Karpas-422 (cell line): ENCODE results near the gene COLEC12. TPM values are rescaled to one million over a fixed set of nuclear protein-coding genes. Genes with fewer than 3 reads are reported as not detected.

Experiments
- DNase-seq: peaks from one replicate; pipeline ENCODE4 v3.0.0-alpha.2; 2015
- H2AFZ ChIP-seq: fragments of 200-600 bp; sonication (generic); 2 replicates; pipeline ENCODE4 v1.6.1; 2014; ENCODE audit warnings: antibody characterized with exemption, low read length, mixed read lengths
- H3K27ac ChIP-seq: fragments of 200-600 bp; sonication (generic); 2 replicates; pipeline ENCODE4 v1.5.1; 2014; ENCODE audit warnings: mild to moderate bottlenecking, low read length, moderate library complexity
- H3K27me3 ChIP-seq: fragments of 200-600 bp; sonication (generic); 2 replicates; pipeline ENCODE4 v1.6.1; 2014; ENCODE audit warnings: low read length, mixed read lengths
- H3K36me3 ChIP-seq: fragments of 200-600 bp; sonication (generic); 2 replicates; pipeline ENCODE4 v1.6.1; 2014; ENCODE audit warnings: low read length, mixed read lengths; ENCODE audit not compliant: insufficient read depth
- H3K4me1 ChIP-seq: fragments of 200-600 bp; sonication (generic); 2 replicates; pipeline ENCODE4 v1.6.1; 2014; ENCODE audit warnings: mild to moderate bottlenecking, low read length, mixed read lengths
- H3K4me2 ChIP-seq: fragments of 200-600 bp; sonication (generic); 2 replicates; pipeline ENCODE4 v1.6.1; 2014; ENCODE audit warnings: low read length, low read depth, mild to moderate bottlenecking; ENCODE audit not compliant: poor library complexity, severe bottlenecking
- H3K4me3 ChIP-seq: fragments of 200-600 bp; sonication (generic); 2 replicates; pipeline ENCODE4 v1.5.1; 2014; ENCODE audit warnings: mild to moderate bottlenecking, antibody characterized with exemption, low read length, mixed read lengths
- H3K79me2 ChIP-seq: fragments of 200-600 bp; sonication (generic); 2 replicates; pipeline ENCODE4 v1.6.1; 2014; ENCODE audit warnings: mild to moderate bottlenecking, low read length, mixed read lengths
- H3K9ac ChIP-seq: fragments of 200-600 bp; sonication (generic); 2 replicates; pipeline ENCODE4 v1.6.0; 2014; ENCODE audit warnings: low read length
- H3K9me2 ChIP-seq: fragments of 200-600 bp; sonication (generic), shearing (Covaris generic); replicated peaks from 2 replicates; pipeline ENCODE4 v1.6.0; 2014; ENCODE audit warnings: mild to moderate bottlenecking, low read length, moderate library complexity; ENCODE audit not compliant: insufficient read depth
- H3K9me3 ChIP-seq: fragments of 300-700, 200-600 bp; sonication (generic); 2 replicates; pipeline ENCODE4 v1.6.1; 2014; ENCODE audit warnings: low read length, mixed read lengths
- H4K20me1 ChIP-seq: fragments of 200-600 bp; sonication (generic); 2 replicates; pipeline ENCODE4 v1.6.1; 2014; ENCODE audit warnings: mild to moderate bottlenecking, antibody characterized with exemption, low read length, low read depth; ENCODE audit not compliant: insufficient read depth
- total RNA-seq: library from RNA; depleted of rRNA; stranded (reverse); fragments of >200 nt; shearing (Covaris generic); gene quantifications from 2 replicates; pipeline ENCODE4 v1.2.3, GENCODE V29; 2014; ENCODE audit warnings: low replicate concordance

COLEC12 gene
- total RNA-seq, 1 experiment from 2014 or later: not detected

- Histone ChIP-seq H3K79me2 (no peaks in the 10 kb centered on the region), H3K9me3 (no peaks in the 10 kb centered on the region), H3K4me1 (no peaks in the 10 kb centered on the region), H4K20me1 (no peaks in the 10 kb centered on the region), H3K4me2 (no peak overlapping the region), H3K36me3 (no peaks in the 10 kb centered on the region), H3K27me3 (no peaks in the 10 kb centered on the region), H3K4me3 (no peak overlapping the region), H3K9me2 (no peaks in the 10 kb centered on the region), H3K27ac (no peak overlapping the region), H3K9ac (no peak overlapping the region), H2AFZ (no peak overlapping the region)
- DNase-seq: no peak
These were observed 67.7 kb downstream of the COLEC12 start for GRCh38 chr18:432791-433190.

GRCh38 chr18:429030-429429 is 71.5 kb downstream of the COLEC12 start:
- Histone ChIP-seq H4K20me1 (no peaks in the 10 kb centered on the region), H3K27ac (no peak overlapping the region), H3K9ac (no peak overlapping the region), H3K4me3 (no peak overlapping the region), H3K4me1 (no peaks in the 10 kb centered on the region), H3K9me3 (no peaks in the 10 kb centered on the region), H3K9me2 (no peaks in the 10 kb centered on the region), H3K27me3 (no peaks in the 10 kb centered on the region), H2AFZ (no peak overlapping the region), H3K36me3 (no peaks in the 10 kb centered on the region), H3K79me2 (no peaks in the 10 kb centered on the region), H3K4me2 (no peak overlapping the region)
- no peak for DNase-seq

GRCh38 chr18:427005-427404 is 73.5 kb downstream of the COLEC12 start:
- Histone ChIP-seq H3K9me2 (no peaks in the 10 kb centered on the region), H3K4me1 (no peaks in the 10 kb centered on the region), H2AFZ (no peak overlapping the region), H3K9me3 (no peaks in the 10 kb centered on the region), H3K4me3 (no peak overlapping the region), H3K79me2 (no peaks in the 10 kb centered on the region), H3K36me3 (no peaks in the 10 kb centered on the region), H3K4me2 (no peak overlapping the region), H3K27ac (no peak overlapping the region), H4K20me1 (no peaks in the 10 kb centered on the region), H3K9ac (no peak overlapping the region), H3K27me3 (no peaks in the 10 kb centered on the region)
- no peak for DNase-seq

- Histone ChIP-seq H3K4me2 (no peak overlapping the region), H4K20me1 (no peaks in the 10 kb centered on the region), H3K9me3 (no peaks in the 10 kb centered on the region), H3K27ac (no peak overlapping the region), H3K4me3 (no peak overlapping the region), H3K79me2 (no peaks in the 10 kb centered on the region), H3K9me2 (no peaks in the 10 kb centered on the region), H3K4me1 (no peaks in the 10 kb centered on the region), H3K27me3 (no peaks in the 10 kb centered on the region), H2AFZ (no peak overlapping the region), H3K36me3 (no peaks in the 10 kb centered on the region), H3K9ac (no peak overlapping the region)
- no peak for DNase-seq
These were observed 75.3 kb downstream of the COLEC12 start for GRCh38 chr18:425106-425745.

GRCh38 chr18:424668-425067 is 75.8 kb downstream of the COLEC12 start:
- Histone ChIP-seq H3K4me3 (no peak overlapping the region), H3K9me3 (no peaks in the 10 kb centered on the region), H3K27ac (no peak overlapping the region), H3K36me3 (no peaks in the 10 kb centered on the region), H3K27me3 (no peaks in the 10 kb centered on the region), H3K4me1 (no peaks in the 10 kb centered on the region), H3K9ac (no peak overlapping the region), H3K4me2 (no peak overlapping the region), H2AFZ (no peak overlapping the region), H3K9me2 (no peaks in the 10 kb centered on the region), H3K79me2 (no peaks in the 10 kb centered on the region), H4K20me1 (no peaks in the 10 kb centered on the region)
- DNase-seq: no peak

GRCh38 chr18:424071-424661 is 76.3 kb downstream of the COLEC12 start:
- no peaks in the 10 kb centered on the region for H3K27me3 ChIP-seq
- no peak overlapping the region for H3K4me3 ChIP-seq
- DNase-seq: no peak
- H3K9ac ChIP-seq: no peak overlapping the region
- H2AFZ ChIP-seq: no peak overlapping the region
- H3K9me3 ChIP-seq: no peaks in the 10 kb centered on the region
- no peak overlapping the region for H3K27ac ChIP-seq
- H3K4me2 ChIP-seq: no peak overlapping the region
- no peaks in the 10 kb centered on the region for H3K9me2 ChIP-seq
- H3K36me3 ChIP-seq: no peaks in the 10 kb centered on the region
- H3K4me1 ChIP-seq: no peaks in the 10 kb centered on the region
- H3K79me2 ChIP-seq: no peaks in the 10 kb centered on the region
- no peaks in the 10 kb centered on the region for H4K20me1 ChIP-seq

GRCh38 chr18:422966-423365 is 77.5 kb downstream of the COLEC12 start:
- H3K79me2 ChIP-seq: no peaks in the 10 kb centered on the region
- H3K36me3 ChIP-seq: no peaks in the 10 kb centered on the region
- no peak overlapping the region for H3K4me3 ChIP-seq
- no peak overlapping the region for H3K9ac ChIP-seq
- no peaks in the 10 kb centered on the region for H4K20me1 ChIP-seq
- H3K4me1 ChIP-seq: no peaks in the 10 kb centered on the region
- H3K27ac ChIP-seq: no peak overlapping the region
- H3K9me3 ChIP-seq: no peaks in the 10 kb centered on the region
- no peak for DNase-seq
- H3K27me3 ChIP-seq: no peaks in the 10 kb centered on the region
- no peaks in the 10 kb centered on the region for H3K9me2 ChIP-seq
- H2AFZ ChIP-seq: no peak overlapping the region
- H3K4me2 ChIP-seq: no peak overlapping the region

GRCh38 chr18:421247-422155 is 79.0 kb downstream of the COLEC12 start:
- Histone ChIP-seq H3K27me3 (no peaks in the 10 kb centered on the region), H3K4me2 (no peak overlapping the region), H3K4me3 (no peak overlapping the region), H3K9ac (no peak overlapping the region), H4K20me1 (no peaks in the 10 kb centered on the region), H3K27ac (no peak overlapping the region), H2AFZ (no peak overlapping the region), H3K36me3 (no peaks in the 10 kb centered on the region), H3K9me2 (no peaks in the 10 kb centered on the region), H3K9me3 (no peaks in the 10 kb centered on the region), H3K4me1 (no peaks in the 10 kb centered on the region), H3K79me2 (no peaks in the 10 kb centered on the region)
- DNase-seq: no peak
